GM19193 (cell line): Measurements from ENCODE around the gene GJD4.

Experiments
- POLR2A ChIP-seq: IDR thresholded peaks from 4 replicates; pipeline ENCODE4 v1.6.1; 2011; ENCODE audit not compliant: insufficient read depth, insufficient read length; ENCODE audit errors: extremely low read depth

GJD4 gene

DNA sequence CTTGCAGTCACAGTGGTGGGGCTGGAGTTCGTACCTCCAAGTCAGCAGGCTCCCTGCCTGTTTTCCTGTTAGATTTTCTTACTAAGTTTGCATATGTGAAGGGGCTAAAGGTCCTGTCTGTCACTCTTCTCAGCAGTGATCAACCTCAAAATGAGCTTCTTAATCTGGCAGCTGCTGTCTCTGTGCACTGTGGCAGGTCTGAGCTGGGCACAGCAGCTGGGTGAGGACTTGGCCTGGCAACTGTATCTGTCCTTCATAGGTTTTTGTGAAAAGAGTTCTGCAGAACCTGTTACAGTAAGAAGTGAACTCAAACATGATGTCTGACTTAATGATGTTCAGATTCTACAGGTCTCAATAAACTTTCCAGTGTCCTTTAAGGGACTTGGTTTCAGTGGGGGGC is 31.3 kb upstream of the GJD4 start:
- TF ChIP-seq POLR2A = no peak

DNA sequence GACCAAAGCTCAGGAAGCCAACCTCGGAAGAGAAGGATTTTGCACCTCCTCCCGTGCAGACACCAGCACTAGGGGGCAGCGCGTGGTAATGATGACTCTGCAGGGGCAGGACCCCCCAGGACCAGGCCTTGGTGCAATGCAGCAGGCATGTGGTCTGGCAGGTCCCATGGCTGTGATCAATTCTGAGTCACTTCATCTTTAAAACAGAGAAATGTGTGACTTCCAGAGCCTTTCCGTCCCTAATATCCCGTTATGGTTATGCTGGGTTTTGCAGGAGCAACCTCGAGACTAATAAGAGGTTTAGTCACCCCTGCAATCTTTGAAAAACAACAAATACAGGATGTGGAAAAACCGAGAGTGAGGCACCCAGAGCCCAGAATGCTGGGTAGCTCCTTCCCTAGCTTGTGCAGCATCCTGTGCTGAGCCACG is 30.2 kb upstream of the GJD4 start:
- TF ChIP-seq POLR2A = no peak

DNA sequence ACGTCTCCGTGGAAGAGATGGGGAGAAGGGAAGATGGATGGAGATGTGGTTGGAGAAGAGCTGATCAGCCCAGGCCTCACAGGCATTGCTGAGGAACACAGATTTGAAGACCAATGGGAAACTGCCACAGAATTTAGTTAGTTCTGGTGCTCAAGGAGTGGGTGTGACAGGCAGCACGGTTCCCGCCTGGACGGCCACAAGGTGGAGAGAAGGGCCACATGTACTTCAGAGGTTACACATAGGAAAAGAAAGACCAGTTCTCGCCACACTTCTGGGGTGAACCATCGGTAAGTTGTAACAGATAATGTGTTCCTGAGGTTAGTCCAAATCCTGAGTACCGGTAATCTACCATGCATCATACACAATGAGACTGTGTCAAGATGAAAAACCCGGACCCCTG is 29.5 kb upstream of the GJD4 start:
- TF ChIP-seq POLR2A = no peak

DNA sequence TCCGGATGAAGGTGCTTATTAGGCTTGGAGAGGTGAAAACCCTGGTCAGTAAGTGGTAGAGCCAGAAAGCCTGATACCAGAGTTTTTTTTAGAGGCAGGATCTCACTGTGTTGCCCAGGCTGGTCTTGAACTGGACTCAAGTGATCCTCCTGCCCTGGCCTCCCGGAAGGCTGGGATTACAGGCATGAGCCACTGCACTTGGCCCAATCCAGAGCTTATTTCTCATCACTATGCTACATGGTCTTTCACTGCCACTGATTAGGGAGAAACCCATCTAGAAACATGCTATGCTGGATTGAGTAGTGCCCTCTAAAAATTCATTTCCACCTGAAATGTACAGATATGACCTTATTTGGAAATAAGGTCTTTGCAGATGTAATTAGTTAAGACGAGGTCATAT is 28.4 kb upstream of the GJD4 start:
- TF ChIP-seq POLR2A = no peak

DNA sequence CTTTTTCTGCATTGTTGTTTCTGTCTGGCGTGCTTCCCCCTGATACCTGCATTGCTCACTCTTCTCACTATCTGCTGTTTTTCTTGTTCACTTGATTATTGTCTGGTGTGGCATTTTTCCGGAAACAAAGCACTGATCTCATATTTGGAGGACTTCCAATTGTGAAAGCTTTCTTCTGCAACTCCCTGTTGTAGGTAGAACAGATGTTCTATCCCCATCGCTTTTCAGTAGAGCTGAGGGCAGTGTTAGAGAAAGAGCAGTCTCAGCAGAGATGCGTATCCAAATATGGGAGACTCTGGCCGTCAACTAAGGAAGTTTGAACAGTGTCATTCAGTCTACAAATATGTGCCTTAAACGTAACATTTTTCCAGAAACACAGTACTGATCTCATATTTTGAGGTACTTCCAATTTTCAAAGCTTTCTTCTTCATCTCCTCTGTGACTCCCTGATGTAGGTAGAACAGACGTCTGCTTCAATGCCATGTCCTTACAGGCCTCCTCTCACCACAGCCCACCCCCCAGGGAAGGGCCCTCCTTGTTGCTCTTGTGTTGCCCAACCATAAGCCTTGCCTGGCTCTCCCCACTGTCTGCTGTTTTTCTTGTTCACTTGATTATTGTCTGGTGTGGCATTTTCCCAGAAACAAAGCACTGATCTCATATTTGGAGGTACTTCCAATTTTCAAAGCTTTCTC is 27.1 kb upstream of the GJD4 start:
- TF ChIP-seq POLR2A = no peak

DNA sequence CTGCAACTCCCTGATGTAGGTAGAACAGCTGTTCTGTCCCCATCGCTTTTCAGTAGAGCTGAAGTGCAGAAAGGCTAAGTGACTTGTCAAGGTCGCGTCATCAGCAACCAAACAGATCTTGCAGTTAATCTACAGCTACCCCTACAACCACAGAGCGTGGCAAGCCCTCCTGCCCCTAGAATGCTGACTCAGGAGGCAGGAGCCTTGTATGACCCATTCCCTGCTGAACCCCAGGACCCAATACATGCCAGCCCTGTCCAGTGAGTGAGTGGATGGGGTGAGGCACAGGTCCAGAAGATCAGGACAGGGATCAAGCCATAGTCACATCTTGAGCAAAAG is 26.6 kb upstream of the GJD4 start:
- TF ChIP-seq POLR2A = no peak

DNA sequence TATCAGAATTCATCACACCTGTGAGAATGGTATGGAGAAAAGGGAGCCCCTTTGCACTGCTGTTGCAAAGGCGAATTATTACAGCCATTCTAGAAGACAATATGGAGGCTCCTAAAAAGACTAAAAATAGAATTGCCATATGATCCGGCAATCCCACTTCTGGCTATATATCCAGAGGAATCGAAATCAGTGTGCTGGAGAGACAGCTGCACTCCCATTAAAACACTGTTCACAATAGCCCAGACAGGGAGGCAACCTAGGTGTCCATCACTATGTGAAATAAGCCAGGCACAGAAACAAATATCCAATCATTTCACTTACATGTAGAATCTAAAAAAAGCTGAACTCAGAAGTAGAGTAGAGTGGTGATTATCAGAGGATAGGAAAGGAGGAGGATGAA is 26.0 kb upstream of the GJD4 start:
- TF ChIP-seq POLR2A = no peak

DNA sequence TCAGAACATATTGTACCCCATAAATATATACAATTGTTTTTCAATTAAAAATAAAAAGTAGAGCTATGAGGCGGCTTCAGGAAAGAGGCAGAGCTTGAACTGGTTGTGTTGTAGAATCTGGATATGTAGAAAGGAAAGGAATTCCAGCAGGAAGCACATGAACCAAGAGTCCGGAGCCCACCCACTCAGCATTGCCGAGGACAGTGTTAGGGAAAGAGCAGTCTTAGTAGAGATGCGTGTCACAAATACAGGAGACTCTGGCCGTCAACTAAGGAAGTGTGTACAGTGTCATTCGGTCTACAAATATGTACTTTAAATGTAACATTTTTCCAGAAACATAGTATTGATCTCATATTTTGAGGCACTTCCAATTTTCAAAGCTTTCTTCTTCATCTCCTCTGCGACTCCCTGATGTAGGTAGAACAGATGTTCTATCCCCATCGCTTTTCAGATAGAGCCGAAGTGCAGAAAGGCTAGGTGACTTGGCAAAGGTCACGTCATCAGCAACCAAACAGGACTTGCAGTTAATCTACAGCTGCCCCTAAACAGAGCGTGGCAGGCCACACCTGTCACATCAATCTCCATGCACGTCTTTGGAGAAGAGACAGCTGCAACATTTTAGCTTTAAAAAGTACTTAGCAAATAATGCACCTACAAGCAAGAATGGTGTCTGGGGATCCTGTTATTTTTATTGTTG is 25.3 kb upstream of the GJD4 start:
- no peak for TF ChIP-seq POLR2A

DNA sequence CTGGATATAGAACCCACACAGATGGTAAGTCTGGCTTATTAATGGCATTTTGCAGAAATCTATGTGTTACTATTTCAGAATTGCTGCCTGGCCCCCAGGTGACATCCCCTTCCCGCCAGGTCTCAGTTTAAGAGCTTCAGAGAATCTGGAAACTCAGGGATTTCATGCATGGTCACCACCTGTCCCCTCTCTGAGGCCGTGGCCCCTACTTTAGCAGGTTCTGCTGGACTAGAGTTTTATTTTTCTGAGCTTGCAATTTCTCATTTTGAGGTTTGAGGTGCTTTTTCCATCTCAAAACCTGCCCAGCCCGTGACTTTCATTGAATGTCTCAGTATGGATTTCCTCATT is 24.7 kb upstream of the GJD4 start:
- TF ChIP-seq POLR2A = no peak

DNA sequence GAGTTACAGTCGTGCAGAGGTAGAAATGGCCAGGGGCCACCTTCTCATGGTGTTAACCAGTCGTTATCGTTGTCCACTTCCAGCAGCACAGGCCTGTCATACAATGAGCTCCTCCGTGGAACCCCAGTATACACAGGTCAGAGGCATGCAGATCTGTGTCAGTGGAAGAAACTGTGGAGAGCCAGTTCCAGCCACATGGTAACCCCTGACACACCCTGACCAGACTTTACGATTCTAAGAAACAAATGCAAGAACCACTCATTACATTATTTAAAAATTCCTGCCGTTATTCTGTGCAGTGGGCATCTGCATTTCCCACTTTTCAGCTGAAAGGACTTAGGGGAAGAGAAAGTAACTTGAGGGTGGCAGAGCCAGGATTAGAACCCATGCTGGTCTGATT is 23.5 kb upstream of the GJD4 start:
- TF ChIP-seq POLR2A = no peak

DNA sequence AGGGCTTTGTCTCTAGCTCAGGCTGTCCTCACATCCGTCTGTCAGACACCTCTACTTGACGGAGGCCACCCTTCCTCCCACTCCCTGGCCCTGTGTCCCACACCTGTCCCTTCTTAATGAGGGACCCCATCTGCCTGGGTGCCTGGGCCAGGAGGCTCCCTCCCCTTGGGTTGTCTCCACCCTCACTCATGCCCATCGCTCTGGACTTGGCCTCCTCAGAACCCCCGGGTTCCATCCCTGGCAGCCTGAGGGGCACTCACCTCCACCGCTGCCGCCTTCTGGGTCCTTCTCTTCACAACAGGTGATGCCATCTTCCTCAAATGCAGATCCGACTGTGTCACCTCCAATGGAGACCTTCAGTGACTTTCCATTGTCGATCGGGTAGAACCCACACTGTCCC is 20.2 kb upstream of the GJD4 start:
- no peak for TF ChIP-seq POLR2A

DNA sequence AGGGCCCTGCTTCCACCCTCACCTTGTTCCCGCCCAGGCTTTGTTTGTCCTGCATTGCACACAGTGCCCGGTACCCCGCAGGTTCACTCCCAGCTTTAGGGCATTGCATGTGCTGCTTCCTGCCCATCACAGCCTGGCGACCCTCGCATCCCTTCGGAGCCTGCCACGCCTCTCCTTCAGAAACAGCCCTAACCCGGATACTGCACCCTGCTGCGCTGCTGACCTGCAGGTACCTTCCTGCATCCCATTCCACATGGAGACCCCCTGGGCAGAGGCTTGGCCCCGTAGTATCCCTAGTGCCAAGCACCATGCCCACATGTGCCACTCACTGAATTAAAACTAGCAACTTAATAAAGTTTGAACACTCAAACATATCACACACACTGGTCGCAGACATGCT is 19.8 kb upstream of the GJD4 start:
- no peak for TF ChIP-seq POLR2A

DNA sequence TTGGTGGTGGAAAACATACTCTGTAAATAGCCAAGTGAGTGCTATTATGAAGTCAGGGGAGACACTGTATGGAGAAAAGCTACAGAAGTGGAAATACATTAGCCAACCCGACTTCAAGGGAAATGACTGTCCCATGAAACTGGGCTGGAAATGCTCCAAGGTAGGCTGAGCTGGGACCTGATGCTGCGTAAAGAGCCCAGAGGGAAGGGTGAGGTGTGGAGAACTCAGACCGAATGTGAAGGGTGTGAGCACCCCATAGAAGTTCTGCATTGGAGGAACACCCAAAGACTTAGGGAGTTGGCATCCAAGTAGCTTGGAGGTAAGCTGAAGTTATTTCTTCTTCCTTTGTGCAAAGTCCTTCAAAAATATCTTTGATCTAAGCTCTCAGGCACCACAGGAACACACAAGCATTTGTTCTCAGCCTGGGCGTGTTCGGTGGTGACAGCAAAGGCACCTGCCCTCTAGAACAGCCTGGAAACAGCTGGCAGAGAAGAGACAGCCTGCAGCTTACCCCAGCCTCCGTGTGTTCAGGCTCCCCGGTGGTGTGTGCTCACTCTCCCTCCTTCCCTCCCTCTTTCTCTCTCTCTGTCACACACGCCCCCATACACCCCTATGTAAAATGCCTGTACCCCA is 19.1 kb upstream of the GJD4 start:
- TF ChIP-seq POLR2A = no peak

DNA sequence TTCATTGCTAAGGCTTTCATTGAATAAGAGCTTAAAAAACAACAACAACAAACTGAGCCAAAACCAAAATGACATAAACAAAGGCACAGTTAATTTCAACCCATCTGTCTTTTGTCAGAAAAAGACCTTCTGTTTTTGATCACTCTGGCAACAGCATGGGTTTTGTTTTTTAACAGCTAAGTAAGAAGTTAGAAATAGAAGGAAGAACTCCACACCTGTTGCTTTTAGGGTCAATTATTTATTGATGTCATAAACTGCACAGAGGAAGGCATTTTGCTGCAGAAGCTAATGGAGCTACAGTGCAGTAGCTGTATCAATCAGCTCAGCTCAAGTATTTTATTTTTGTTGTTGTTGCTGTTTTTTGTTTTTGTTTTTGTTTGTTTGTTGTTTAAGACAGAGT is 16.3 kb upstream of the GJD4 start:
- no peak for TF ChIP-seq POLR2A

DNA sequence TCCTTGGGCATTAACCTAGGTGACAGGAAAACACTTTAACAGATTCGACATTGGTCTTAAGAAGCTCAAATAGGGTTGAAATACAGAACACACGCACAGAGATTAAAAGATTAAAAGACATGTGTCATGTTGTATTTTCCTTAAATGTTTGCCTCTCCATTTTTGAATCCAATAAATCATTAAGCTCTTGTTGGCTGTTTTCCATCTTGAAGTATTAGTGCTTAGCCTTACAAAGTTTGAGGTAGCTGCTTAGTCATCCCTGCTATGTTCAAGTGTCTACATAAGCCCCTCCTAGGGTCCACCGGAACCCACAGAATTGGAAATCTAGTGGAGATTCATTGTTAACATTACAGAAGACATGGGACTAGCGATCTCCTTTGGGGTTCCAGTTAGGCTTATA is 12.7 kb upstream of the GJD4 start:
- no peak for TF ChIP-seq POLR2A
